ENCODE results near the gene GLCE. TPM values are rescaled to one million over a fixed set of nuclear protein-coding genes. Genes with fewer than 3 reads are reported as not detected.

GLCE gene
- total and polyA plus RNA-seq, 10 of the 15 experiments (the other 5 are each of a cell fraction or from before 2014, with no cell fraction given), result 2.1 to 11.9 (median 2.9) TPM

DNA sequence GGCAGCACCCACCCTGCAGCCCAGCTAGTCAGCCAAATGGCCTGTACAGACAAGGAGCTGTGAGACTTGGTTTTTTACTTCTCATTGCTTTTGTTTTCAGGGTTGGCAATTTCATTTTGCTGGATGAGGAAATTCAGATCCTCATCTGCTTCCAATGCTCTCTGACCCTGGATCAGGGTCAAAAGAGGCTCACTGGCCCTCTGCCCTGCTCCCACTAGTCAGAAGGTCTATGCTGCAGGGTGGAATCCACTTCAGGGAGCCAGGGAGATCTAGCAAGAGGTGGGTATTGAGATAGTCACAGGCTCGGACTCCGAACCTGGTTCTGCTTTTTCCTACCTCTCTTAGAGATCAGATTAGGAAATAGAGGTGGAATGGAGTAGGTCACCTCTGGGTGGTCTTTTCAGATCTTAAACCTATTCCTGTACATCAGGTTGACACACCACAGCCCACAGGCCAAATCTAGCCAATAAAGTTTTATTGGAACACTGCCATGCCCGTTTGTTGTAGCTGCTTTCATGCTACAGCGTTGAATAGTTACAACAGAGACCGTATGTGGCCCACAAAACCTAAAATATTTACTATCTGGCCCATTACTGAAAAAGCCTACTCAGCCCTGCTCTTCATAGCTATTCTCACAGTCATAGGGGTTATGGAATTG lies 26.4 kb upstream of the GLCE start:
- ChIA-PET SMC1A (ENCODE audit: uncharacterized antibody, unreplicated experiment) (no interaction called here), RAD21 (ENCODE audit: unreplicated experiment) (no interaction called here), CTCF (no interaction called here), POLR2A (no interaction called here)
- no peaks in the 10 kb centered on the region for H3K4me1 ChIP-seq (ENCODE audit: control insufficient read depth, insufficient read depth, low read length)
- 18% methylated on average over 5 of the region's 5 CpGs for WGBS (ENCODE audit: insufficient coverage, insufficient replicate concordance, low lambda C conversion rate, missing lambda C conversion rate)
- TF ChIP-seq, protein P1, sequence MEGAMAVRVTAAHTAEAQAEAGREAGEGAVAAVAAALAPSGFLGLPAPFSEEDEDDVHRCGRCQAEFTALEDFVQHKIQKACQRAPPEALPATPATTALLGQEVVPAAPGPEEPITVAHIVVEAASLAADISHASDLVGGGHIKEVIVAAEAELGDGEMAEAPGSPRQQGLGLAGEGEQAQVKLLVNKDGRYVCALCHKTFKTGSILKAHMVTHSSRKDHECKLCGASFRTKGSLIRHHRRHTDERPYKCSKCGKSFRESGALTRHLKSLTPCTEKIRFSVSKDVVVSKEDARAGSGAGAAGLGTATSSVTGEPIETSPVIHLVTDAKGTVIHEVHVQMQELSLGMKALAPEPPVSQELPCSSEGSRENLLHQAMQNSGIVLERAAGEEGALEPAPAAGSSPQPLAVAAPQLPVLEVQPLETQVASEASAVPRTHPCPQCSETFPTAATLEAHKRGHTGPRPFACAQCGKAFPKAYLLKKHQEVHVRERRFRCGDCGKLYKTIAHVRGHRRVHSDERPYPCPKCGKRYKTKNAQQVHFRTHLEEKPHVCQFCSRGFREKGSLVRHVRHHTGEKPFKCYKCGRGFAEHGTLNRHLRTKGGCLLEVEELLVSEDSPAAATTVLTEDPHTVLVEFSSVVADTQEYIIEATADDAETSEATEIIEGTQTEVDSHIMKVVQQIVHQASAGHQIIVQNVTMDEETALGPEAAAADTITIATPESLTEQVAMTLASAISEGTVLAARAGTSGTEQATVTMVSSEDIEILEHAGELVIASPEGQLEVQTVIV (IDR thresholded peaks at IDR 0.05; ENCODE audit: borderline replicate concordance, partially characterized antibody), result no peak
- no peak for TF ChIP-seq HCFC1 (IDR thresholded peaks at IDR 0.05; ENCODE audit: low read length)
- no peak for TF ChIP-seq TCF7 (IDR thresholded peaks at IDR 0.05; ENCODE audit: borderline replicate concordance)
- TF ChIP-seq CBX5 (IDR thresholded peaks at IDR 0.05; ENCODE audit: low read depth), result no peak
- TF ChIP-seq, protein P2, sequence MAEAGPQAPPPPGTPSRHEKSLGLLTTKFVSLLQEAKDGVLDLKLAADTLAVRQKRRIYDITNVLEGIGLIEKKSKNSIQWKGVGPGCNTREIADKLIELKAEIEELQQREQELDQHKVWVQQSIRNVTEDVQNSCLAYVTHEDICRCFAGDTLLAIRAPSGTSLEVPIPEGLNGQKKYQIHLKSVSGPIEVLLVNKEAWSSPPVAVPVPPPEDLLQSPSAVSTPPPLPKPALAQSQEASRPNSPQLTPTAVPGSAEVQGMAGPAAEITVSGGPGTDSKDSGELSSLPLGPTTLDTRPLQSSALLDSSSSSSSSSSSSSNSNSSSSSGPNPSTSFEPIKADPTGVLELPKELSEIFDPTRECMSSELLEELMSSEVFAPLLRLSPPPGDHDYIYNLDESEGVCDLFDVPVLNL (IDR thresholded peaks at IDR 0.05; ENCODE audit: low read depth, low read length), result no peak
- no peak for TF ChIP-seq EED (IDR thresholded peaks at IDR 0.05; ENCODE audit: low read depth)
- no peak for TF ChIP-seq CHD4 (IDR thresholded peaks at IDR 0.05)
- TF ChIP-seq ZBTB4 (CRISPR knock-in tag; IDR thresholded peaks at IDR 0.05), result no peak
- TF ChIP-seq SMAD5 (IDR thresholded peaks at IDR 0.05; ENCODE audit: low read depth), result no peak
- TF ChIP-seq POU2F2 (IDR thresholded peaks at IDR 0.05; ENCODE audit: borderline replicate concordance, low read depth, low read length), result no peak
- TF ChIP-seq, protein P3, sequence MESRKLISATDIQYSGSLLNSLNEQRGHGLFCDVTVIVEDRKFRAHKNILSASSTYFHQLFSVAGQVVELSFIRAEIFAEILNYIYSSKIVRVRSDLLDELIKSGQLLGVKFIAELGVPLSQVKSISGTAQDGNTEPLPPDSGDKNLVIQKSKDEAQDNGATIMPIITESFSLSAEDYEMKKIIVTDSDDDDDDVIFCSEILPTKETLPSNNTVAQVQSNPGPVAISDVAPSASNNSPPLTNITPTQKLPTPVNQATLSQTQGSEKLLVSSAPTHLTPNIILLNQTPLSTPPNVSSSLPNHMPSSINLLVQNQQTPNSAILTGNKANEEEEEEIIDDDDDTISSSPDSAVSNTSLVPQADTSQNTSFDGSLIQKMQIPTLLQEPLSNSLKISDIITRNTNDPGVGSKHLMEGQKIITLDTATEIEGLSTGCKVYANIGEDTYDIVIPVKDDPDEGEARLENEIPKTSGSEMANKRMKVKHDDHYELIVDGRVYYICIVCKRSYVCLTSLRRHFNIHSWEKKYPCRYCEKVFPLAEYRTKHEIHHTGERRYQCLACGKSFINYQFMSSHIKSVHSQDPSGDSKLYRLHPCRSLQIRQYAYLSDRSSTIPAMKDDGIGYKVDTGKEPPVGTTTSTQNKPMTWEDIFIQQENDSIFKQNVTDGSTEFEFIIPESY (IDR thresholded peaks at IDR 0.05), result no peak
- no peaks in the 10 kb centered on the region for H3K9me3 ChIP-seq (replicated peaks; ENCODE audit: control insufficient read depth, insufficient read depth, low read length)
- FAIRE-seq, result no peak
- no peak for ATAC-seq
- no peaks in the 10 kb centered on the region for H3K36me3 ChIP-seq (ENCODE audit: control insufficient read depth in 2 of 2, insufficient read depth in 2 of 2, low read length in 1 of 2)
- H3K9ac ChIP-seq (ENCODE audit: control insufficient read depth, insufficient read depth, low read length), result no peak overlapping the region
- no peaks in the 10 kb centered on the region for H3K79me2 ChIP-seq (ENCODE audit: control insufficient read depth, insufficient read depth, low read length)
- H2AFZ ChIP-seq (ENCODE audit: control insufficient read depth, low read depth, low read length), result no peak overlapping the region
- DNase-seq (ENCODE audit: low read depth, low spot score), result no peak
- peaks cover 0 to 4% of the 10 kb centered on the region in 2 experiments; a peak in 1 of 4 replicates for H3K27me3 ChIP-seq (replicated peaks in 1 of 2; ENCODE audit: control insufficient read depth in 2 of 2, insufficient read depth in 2 of 2, low read length in 1 of 2)
- no peaks in the 10 kb centered on the region for H4K20me1 ChIP-seq (ENCODE audit: control insufficient read depth, insufficient read depth)
- BruUV-seq (replicated peaks), result no TSS peak
- intact Hi-C loops (cut with micrococcal nuclease; ENCODE audit: unreplicated experiment) (no loop called here), in situ Hi-C loops (cut with MboI) (no loop called here)
- no peak overlapping the region for H3K4me3 ChIP-seq
- H3K4me2 ChIP-seq (ENCODE audit: control insufficient read depth, insufficient read depth), result no peak overlapping the region
- H3K27ac ChIP-seq (ENCODE audit: control insufficient read depth, insufficient read depth), result no peak overlapping the region

Data from GM12878 (cell line).